H1 (cell line): ENCODE data around the gene ZNF423. TPM values are rescaled to one million over a fixed set of nuclear protein-coding genes. Genes with fewer than 3 reads are reported as not detected.

Experiments used
- BRCA1 ChIP-seq: IDR thresholded peaks from 2 replicates; pipeline ENCODE4 v1.6.1; 2012; ENCODE audit warnings: low read depth, low read length, improper control_type of control experiment
- JUN ChIP-seq: IDR thresholded peaks from 2 replicates; pipeline ENCODE4 v1.6.1; 2011; ENCODE audit warnings: low read depth, mild to moderate bottlenecking, improper control_type of control experiment, low read length
- KDM4A ChIP-seq: IDR thresholded peaks from one replicate; pipeline ENCODE4 v1.7.1; 2012; ENCODE audit warnings: low read depth, mild to moderate bottlenecking, moderate library complexity, low read length, inconsistent platforms; ENCODE audit not compliant: severe bottlenecking
- KDM5A ChIP-seq: fragments of 200-600 bp; IDR thresholded peaks from 2 replicates; pipeline ENCODE4 v1.7.1; 2012; ENCODE audit warnings: mild to moderate bottlenecking, low read length, inconsistent platforms, mixed read lengths
- NANOG ChIP-seq: IDR thresholded peaks from 2 replicates; pipeline ENCODE4 v1.6.1; 2011; ENCODE audit warnings: low read length, low read depth, mild to moderate bottlenecking, inconsistent platforms; ENCODE audit not compliant: insufficient read depth, poor library complexity, severe bottlenecking
- RXRA ChIP-seq: IDR thresholded peaks from 2 replicates; pipeline ENCODE4 v1.6.1; 2011; ENCODE audit warnings: low read depth, mild to moderate bottlenecking, low read length, moderate library complexity; ENCODE audit not compliant: insufficient read depth
- SUZ12 ChIP-seq: fragments of 200-600 bp; sonication (generic); IDR thresholded peaks from 2 replicates; pipeline ENCODE4 v1.6.1; 2012; ENCODE audit warnings: mild to moderate bottlenecking, inconsistent platforms, low read length, moderate library complexity, mixed read lengths
- polyA plus RNA-seq, 7 experiments: library from polyadenylated mRNA; depleted of rRNA in 3 of 7; stranded (reverse) in 5 of 7; unstranded in 2 of 7; fragments of >200 nt in 5 of 7; fragments of 200-250 nt in 2 of 7; gene quantifications; 1 replicate in 5 of 7; 2 replicates in 1 of 7; 4 replicates in 1 of 7; pipeline versions ENCODE4 v1.2.1 to v1.2.3, GENCODE V29; 2011 to 2013; ENCODE audit warnings: missing spikeins in 2 of 7, mixed read lengths in 2 of 7
- total RNA-seq: library from RNA; stranded (reverse); fragmentation: NEBNext Ultra II Directional; extraction: Animal tissue kit (Norgen Biotek cat#: 25700); gene quantifications from 2 replicates; pipeline ENCODE4 v1.2.1, GENCODE V29; 2021
- TF ChIP-seq, protein P1 (sequence below): fragments of 300-600 bp; sonication (generic); IDR thresholded peaks from 2 replicates; pipeline ENCODE4 v1.7.1; 2012; ENCODE audit warnings: low read length, moderate library complexity, mild to moderate bottlenecking, inconsistent platforms; ENCODE audit not compliant: insufficient replicate concordance
- TF ChIP-seq, protein P2 (sequence below): IDR thresholded peaks from 2 replicates; pipeline ENCODE4 v1.6.1; 2011; ENCODE audit warnings: low read length, improper control_type of control experiment
- TF ChIP-seq, protein P3 (sequence below): IDR thresholded peaks from 2 replicates; pipeline ENCODE4 v1.6.1; 2011; ENCODE audit warnings: low read depth, mild to moderate bottlenecking, low read length; ENCODE audit not compliant: insufficient read depth

The ZNF423 gene
- total and polyA plus RNA-seq, 2 of the 8 experiments (the other 6 are each of a cell fraction or from before 2014, with no cell fraction given) = 38.2 to 52.3 TPM

- TF ChIP-seq, protein P1, sequence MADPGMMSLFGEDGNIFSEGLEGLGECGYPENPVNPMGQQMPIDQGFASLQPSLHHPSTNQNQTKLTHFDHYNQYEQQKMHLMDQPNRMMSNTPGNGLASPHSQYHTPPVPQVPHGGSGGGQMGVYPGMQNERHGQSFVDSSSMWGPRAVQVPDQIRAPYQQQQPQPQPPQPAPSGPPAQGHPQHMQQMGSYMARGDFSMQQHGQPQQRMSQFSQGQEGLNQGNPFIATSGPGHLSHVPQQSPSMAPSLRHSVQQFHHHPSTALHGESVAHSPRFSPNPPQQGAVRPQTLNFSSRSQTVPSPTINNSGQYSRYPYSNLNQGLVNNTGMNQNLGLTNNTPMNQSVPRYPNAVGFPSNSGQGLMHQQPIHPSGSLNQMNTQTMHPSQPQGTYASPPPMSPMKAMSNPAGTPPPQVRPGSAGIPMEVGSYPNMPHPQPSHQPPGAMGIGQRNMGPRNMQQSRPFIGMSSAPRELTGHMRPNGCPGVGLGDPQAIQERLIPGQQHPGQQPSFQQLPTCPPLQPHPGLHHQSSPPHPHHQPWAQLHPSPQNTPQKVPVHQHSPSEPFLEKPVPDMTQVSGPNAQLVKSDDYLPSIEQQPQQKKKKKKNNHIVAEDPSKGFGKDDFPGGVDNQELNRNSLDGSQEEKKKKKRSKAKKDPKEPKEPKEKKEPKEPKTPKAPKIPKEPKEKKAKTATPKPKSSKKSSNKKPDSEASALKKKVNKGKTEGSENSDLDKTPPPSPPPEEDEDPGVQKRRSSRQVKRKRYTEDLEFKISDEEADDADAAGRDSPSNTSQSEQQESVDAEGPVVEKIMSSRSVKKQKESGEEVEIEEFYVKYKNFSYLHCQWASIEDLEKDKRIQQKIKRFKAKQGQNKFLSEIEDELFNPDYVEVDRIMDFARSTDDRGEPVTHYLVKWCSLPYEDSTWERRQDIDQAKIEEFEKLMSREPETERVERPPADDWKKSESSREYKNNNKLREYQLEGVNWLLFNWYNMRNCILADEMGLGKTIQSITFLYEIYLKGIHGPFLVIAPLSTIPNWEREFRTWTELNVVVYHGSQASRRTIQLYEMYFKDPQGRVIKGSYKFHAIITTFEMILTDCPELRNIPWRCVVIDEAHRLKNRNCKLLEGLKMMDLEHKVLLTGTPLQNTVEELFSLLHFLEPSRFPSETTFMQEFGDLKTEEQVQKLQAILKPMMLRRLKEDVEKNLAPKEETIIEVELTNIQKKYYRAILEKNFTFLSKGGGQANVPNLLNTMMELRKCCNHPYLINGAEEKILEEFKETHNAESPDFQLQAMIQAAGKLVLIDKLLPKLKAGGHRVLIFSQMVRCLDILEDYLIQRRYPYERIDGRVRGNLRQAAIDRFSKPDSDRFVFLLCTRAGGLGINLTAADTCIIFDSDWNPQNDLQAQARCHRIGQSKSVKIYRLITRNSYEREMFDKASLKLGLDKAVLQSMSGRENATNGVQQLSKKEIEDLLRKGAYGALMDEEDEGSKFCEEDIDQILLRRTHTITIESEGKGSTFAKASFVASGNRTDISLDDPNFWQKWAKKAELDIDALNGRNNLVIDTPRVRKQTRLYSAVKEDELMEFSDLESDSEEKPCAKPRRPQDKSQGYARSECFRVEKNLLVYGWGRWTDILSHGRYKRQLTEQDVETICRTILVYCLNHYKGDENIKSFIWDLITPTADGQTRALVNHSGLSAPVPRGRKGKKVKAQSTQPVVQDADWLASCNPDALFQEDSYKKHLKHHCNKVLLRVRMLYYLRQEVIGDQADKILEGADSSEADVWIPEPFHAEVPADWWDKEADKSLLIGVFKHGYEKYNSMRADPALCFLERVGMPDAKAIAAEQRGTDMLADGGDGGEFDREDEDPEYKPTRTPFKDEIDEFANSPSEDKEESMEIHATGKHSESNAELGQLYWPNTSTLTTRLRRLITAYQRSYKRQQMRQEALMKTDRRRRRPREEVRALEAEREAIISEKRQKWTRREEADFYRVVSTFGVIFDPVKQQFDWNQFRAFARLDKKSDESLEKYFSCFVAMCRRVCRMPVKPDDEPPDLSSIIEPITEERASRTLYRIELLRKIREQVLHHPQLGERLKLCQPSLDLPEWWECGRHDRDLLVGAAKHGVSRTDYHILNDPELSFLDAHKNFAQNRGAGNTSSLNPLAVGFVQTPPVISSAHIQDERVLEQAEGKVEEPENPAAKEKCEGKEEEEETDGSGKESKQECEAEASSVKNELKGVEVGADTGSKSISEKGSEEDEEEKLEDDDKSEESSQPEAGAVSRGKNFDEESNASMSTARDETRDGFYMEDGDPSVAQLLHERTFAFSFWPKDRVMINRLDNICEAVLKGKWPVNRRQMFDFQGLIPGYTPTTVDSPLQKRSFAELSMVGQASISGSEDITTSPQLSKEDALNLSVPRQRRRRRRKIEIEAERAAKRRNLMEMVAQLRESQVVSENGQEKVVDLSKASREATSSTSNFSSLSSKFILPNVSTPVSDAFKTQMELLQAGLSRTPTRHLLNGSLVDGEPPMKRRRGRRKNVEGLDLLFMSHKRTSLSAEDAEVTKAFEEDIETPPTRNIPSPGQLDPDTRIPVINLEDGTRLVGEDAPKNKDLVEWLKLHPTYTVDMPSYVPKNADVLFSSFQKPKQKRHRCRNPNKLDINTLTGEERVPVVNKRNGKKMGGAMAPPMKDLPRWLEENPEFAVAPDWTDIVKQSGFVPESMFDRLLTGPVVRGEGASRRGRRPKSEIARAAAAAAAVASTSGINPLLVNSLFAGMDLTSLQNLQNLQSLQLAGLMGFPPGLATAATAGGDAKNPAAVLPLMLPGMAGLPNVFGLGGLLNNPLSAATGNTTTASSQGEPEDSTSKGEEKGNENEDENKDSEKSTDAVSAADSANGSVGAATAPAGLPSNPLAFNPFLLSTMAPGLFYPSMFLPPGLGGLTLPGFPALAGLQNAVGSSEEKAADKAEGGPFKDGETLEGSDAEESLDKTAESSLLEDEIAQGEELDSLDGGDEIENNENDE = no peak
- TF ChIP-seq KDM4A = no peak
- TF ChIP-seq, protein P2, sequence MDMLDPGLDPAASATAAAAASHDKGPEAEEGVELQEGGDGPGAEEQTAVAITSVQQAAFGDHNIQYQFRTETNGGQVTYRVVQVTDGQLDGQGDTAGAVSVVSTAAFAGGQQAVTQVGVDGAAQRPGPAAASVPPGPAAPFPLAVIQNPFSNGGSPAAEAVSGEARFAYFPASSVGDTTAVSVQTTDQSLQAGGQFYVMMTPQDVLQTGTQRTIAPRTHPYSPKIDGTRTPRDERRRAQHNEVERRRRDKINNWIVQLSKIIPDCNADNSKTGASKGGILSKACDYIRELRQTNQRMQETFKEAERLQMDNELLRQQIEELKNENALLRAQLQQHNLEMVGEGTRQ = no peak
- TF ChIP-seq NANOG = no peak
- TF ChIP-seq SUZ12 = no peak
- no peak for TF ChIP-seq KDM5A
- no peak for TF ChIP-seq JUN
- TF ChIP-seq, protein P3, sequence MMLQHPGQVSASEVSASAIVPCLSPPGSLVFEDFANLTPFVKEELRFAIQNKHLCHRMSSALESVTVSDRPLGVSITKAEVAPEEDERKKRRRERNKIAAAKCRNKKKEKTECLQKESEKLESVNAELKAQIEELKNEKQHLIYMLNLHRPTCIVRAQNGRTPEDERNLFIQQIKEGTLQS = no peak
- no peak for TF ChIP-seq BRCA1
- no peak for TF ChIP-seq RXRA
These were observed 66.3 kb downstream of the ZNF423 start (continued) for GRCh38 chr16:49789616-49790015.
